ENCODE results near the gene SPRED1.
A peak's percentile ranks its signal among the peaks of the same experiment; 100 is the strongest.
"Not testable (repeated sequence)": the region's sequence is repeated elsewhere in the genome, so short reads cannot be mapped to it uniquely, and the experiment has no call there.

The SPRED1 gene

DNA sequence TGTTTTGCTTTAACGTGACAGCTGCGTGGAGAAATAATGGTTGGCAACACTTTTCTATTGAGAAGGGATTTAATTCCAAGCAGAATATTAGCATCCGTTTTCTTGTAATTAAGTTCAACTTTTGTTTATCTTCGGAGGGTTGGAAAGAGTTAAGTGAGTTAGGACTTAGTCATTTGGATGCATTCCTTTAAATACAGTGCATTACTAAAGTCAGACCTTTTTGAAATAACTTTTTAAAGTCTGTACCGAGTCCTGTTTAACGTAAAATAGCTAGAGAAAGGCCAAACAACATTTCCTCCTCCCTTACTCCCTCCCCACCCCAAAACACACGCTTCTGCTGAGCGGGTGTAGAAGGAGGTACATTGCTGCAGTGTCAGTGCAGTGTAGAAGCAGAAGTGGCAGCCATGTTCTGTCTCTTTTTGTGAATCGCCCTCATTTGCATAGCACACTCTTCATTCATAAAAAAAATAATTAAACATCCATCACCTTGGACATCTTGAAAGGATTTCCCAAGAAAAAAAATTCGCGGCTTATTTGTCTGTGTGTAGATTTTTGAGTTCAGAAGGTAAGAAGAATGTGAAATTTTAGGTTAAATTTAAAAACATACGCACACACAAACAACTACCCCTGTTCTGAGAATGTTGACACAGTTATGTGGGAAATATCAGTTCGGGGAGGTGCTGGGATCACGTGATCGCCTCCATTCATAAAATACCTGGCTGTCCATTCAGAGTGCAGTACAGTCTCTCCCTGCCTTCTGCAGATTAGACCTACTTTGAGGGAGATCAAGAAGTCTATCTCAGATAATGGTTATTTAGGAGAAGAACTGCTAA, 1.6 kb downstream of the SPRED1 start:
- peak; percentile 84 to 90 for DNase-seq
- peak; percentile 65 for TF ChIP-seq POLR2A (IDR thresholded peaks at IDR 0.05; ENCODE audit: low read length)
- TF ChIP-seq GATA1 (IDR thresholded peaks at IDR 0.05; ENCODE audit: low read depth, low read length), result no peak

GRCh38 chr15:38255690-38256089, 3.1 kb downstream of the SPRED1 start:
- TF ChIP-seq GATA1 (IDR thresholded peaks at IDR 0.05; ENCODE audit: low read depth, low read length) (no peak), POLR2A (IDR thresholded peaks at IDR 0.05; ENCODE audit: low read length) (no peak)
- peak; percentile 8 to 10 for DNase-seq

DNA sequence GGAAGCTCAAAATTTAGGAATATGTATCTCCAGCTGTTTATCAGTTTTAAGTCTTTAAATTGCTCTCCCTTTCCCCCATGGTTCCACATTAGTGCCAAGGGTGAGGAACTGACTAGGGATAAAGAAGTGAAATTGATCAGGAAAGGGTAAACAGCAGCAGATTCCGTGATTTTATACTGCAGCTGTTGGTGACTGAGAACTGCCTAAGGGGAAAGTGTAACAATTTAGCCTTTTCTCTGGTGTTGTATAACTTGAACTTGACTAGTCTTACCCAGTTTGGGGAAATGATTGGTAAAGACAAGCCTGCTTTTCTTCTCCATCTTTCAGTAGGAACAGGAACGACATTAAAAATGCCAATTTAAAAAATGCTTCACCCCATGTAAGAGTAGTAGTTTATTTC, 5.0 kb downstream of the SPRED1 start:
- peak in 1 of 2 experiments; percentile 11 for DNase-seq
- TF ChIP-seq GATA1 (IDR thresholded peaks at IDR 0.05; ENCODE audit: low read depth, low read length), result no peak
- no peak for TF ChIP-seq POLR2A (IDR thresholded peaks at IDR 0.05; ENCODE audit: low read length)

- DNase-seq, result no peak
- TF ChIP-seq POLR2A (IDR thresholded peaks at IDR 0.05; ENCODE audit: low read length), result no peak
- TF ChIP-seq GATA1 (IDR thresholded peaks at IDR 0.05; ENCODE audit: low read depth, low read length), result no peak
Observed at GRCh38 chr15:38259134-38259533, 6.5 kb downstream of the SPRED1 start.

- TF ChIP-seq POLR2A (IDR thresholded peaks at IDR 0.05; ENCODE audit: low read length), result no peak
- TF ChIP-seq GATA1 (IDR thresholded peaks at IDR 0.05; ENCODE audit: low read depth, low read length), result no peak
- DNase-seq, result no peak
Observed at GRCh38 chr15:38260077-38260476, 7.4 kb downstream of the SPRED1 start.

DNA sequence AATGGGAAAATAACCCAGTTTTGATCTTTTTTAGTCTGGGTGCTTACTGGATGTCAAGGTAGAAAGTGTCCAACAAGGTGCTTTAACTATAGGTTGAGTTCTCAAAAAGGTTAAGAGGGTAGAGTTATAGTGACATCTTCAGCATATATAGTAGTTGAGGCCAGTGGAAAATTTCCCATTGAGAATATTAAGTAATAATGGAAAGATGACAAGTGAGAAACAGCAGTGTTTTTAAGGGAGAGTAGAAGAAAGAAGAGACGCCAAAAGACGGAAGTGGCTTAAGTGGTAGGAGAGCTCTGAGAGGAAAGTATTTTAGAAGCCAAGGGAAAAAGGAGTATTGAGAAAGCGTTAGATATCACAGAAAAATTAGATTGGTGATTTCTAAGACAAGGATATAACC, 10.6 kb downstream of the SPRED1 start:
- DNase-seq, result no peak
- TF ChIP-seq POLR2A (IDR thresholded peaks at IDR 0.05; ENCODE audit: low read length), result no peak
- no peak for TF ChIP-seq GATA1 (IDR thresholded peaks at IDR 0.05; ENCODE audit: low read depth, low read length)

- TF ChIP-seq POLR2A (IDR thresholded peaks at IDR 0.05; ENCODE audit: low read length), result no peak
- TF ChIP-seq GATA1 (IDR thresholded peaks at IDR 0.05; ENCODE audit: low read depth, low read length), result no peak
- no peak for DNase-seq
Observed at GRCh38 chr15:38263996-38264395, 11.4 kb downstream of the SPRED1 start.

DNA sequence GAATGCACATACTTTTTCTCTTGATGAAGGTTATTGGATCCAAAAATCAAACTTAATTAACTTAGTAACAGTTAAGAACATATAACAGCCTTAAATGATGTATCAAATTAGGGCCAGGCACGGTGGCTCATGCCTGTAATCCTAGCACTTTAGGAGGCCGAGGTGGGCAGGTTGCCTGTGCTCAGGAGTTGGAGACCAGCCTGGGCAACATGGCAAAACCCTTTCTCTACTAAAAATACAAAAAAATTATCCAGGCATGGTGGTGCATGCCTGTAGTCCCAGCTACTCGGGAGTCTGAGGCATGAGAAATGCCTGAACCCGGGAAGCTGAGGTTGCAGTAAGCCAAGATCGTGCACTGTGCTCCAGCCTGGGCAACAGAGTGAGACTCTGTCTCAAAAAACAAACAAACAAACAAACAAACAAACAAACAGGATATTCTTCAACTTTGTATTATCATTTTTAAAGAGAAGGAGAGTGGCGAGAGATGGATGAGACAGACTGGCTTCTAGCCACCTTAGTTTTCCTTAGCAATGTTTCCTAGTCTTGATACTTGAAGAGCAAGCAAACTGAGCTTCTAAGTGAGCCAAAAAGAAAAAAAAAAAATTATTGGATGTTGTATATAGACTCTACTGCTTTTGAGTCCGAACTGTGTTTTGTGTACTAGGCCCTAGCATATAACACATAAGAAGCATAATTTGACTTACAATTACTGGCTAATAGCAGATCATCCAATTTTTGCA, 13.8 kb downstream of the SPRED1 start:
- no peak for DNase-seq
- TF ChIP-seq POLR2A (IDR thresholded peaks at IDR 0.05; ENCODE audit: low read length) (no peak), GATA1 (IDR thresholded peaks at IDR 0.05; ENCODE audit: low read depth, low read length) (no peak)

DNA sequence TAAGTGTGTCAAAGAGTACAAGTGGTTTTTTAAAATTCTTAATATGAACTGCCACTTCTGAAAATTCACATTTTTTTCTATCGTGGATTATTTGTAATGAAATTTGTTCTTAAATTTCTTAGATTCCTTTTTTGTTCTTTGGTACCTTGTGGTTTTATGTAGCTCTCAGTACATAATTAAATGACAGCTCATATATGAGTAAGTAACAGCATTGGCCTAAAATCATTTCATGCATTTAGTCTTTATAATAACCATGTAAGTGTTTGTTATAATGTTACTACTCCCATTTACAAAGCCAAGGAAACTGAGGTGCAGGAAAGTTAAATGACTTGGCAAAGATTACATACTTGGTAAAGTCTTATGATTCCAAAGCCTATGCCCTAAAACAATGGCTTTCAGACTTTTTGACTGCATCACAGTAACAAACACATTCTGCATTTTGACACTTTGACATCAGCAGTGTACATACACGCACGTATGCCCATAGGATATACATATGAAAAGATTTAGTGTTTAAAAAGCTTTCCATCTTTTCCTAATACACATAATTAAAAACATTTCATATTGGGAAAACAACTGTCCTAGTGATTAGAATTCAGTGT, 14.9 kb downstream of the SPRED1 start:
- TF ChIP-seq POLR2A (IDR thresholded peaks at IDR 0.05; ENCODE audit: low read length) (no peak), GATA1 (IDR thresholded peaks at IDR 0.05; ENCODE audit: low read depth, low read length) (no peak)
- no peak for DNase-seq

DNA sequence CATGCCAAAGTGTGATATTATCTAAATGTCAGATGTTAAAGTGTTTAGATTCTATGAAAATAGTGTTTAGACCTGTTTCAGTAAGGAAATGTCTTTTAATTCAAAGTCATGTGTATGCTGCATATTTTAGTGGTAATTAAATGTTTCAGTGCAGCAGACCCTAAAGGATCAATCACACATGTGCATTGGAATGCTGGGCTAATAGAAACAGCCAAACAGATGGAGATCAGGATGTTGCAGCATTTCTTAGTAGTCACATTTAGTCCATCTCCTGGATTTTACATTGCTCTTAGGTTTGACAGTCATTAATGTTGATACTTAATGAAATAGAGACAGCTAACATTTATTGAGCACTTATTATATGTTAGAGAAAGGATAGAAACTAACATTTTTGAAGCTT, 18.5 kb downstream of the SPRED1 start:
- DNase-seq, result no peak
- TF ChIP-seq POLR2A (IDR thresholded peaks at IDR 0.05; ENCODE audit: low read length), result no peak
- no peak for TF ChIP-seq GATA1 (IDR thresholded peaks at IDR 0.05; ENCODE audit: low read depth, low read length)

GRCh38 chr15:38271895-38272294, 19.3 kb downstream of the SPRED1 start:
- no peak for DNase-seq
- TF ChIP-seq GATA1 (IDR thresholded peaks at IDR 0.05; ENCODE audit: low read depth, low read length), result no peak
- no peak for TF ChIP-seq POLR2A (IDR thresholded peaks at IDR 0.05; ENCODE audit: low read length)

DNA sequence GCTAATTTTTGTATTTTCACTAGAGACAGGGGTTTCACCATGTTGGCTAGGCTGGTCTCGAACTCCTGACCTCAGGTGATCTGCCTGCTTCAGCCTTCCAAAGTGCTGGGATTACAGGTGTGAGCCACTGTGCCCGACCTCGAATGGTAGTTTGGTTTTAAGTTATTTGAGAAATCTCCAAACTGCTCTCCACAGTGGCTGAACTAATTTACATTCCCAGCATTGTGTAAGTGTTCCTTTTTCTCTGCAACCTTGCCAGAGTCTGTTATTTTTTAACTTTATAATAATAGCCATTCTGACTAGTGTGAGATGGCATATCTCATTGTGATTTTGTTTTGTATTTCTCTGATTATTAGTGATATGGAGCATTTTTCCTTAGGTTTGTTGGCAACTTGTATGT, 19.8 kb downstream of the SPRED1 start:
- DNase-seq, result not testable (repeated sequence)

DNA sequence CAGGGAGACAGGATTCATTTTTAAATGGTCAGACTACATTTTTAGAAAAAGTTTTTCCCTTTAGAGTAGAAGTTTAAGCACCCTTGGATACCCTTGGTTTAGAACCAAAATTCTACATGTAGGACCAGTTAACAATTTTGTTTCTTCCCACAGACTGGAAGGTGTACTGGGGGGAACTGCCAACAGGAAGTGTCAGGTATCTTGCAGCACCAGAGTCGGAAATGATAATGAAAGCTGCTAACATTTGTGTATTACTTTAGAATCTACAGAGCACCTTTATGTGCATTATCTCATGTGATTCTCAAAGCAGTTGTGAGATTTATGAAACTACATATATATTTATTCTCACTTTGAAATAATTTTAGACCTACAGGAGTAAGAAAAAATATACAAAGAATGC, 21.5 kb downstream of the SPRED1 start:
- no peak for DNase-seq
- TF ChIP-seq GATA1 (IDR thresholded peaks at IDR 0.05; ENCODE audit: low read depth, low read length) (no peak), POLR2A (IDR thresholded peaks at IDR 0.05; ENCODE audit: low read length) (no peak)

- no peak for TF ChIP-seq POLR2A (IDR thresholded peaks at IDR 0.05; ENCODE audit: low read length)
- TF ChIP-seq GATA1 (IDR thresholded peaks at IDR 0.05; ENCODE audit: low read depth, low read length), result no peak
- DNase-seq, result no peak
Observed at GRCh38 chr15:38275959-38276358, 23.3 kb downstream of the SPRED1 start.

DNA sequence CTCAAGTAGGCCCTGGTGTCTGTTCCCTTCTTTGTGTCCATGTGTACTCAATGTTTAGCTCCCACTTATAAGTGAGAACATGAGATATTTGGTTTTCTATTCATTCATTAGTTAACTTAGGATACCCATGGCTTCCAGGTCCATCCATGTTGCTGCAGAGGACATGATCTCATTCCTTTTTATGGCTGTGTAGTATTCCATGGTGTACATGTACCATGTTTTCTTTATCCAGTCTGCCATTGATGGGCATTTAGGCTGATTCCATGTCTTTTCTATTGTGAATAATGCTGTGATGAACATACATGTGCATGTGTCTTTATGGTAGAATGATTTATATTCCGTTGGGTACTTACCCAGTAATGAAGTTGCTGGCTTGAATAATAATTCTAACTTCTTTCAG, 24.6 kb downstream of the SPRED1 start:
- not testable (repeated sequence) for DNase-seq

Measured in erythroblast (primary cell).